ENCODE results near the gene CDC42SE1.

DNA sequence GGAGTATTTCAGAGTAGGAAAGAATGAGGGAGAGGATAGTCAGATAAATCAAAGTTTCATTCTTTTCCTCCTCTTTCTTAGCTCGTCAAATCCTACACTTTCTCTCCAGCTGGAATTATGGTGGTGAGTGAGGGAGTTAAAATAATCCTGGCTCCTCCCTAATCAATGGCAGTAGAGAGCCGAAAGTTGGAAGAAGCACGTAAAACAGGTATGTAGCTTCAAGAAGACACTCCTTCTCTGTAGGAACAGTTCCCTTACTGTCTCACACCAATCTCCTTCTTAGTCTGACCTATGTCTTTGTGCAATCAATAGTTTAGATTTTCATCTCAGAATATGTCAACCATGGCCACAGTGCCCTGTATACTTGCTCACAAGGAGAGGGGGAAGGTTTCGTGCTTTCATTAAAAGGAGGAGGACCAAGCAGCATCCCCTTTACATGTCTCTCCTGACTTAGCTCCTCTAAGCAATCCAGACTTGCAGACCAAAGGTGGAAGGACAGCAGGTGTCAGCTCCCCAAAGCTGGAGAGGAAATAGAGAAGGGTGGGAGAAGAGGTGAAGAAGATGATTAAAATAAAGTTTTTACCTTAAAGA is 53.6 kb downstream of the CDC42SE1 start:
- no peak for TF ChIP-seq EZH2 (optimal IDR thresholded peaks at IDR 0.05; ENCODE audit: low read depth, low read length)
- TF ChIP-seq, protein P1, sequence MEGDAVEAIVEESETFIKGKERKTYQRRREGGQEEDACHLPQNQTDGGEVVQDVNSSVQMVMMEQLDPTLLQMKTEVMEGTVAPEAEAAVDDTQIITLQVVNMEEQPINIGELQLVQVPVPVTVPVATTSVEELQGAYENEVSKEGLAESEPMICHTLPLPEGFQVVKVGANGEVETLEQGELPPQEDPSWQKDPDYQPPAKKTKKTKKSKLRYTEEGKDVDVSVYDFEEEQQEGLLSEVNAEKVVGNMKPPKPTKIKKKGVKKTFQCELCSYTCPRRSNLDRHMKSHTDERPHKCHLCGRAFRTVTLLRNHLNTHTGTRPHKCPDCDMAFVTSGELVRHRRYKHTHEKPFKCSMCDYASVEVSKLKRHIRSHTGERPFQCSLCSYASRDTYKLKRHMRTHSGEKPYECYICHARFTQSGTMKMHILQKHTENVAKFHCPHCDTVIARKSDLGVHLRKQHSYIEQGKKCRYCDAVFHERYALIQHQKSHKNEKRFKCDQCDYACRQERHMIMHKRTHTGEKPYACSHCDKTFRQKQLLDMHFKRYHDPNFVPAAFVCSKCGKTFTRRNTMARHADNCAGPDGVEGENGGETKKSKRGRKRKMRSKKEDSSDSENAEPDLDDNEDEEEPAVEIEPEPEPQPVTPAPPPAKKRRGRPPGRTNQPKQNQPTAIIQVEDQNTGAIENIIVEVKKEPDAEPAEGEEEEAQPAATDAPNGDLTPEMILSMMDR (IDR thresholded peaks at IDR 0.05; ENCODE audit: low read length) = no peak
- TF ChIP-seq EZH2phosphoT487 (IDR thresholded peaks at IDR 0.05; ENCODE audit: low read length) = no peak
